Left forelimb (tissue), 1 donor: ENCODE measurements around the gene DLG4.
"Not testable (repeated sequence)": the region's sequence is repeated elsewhere in the genome, so short reads cannot be mapped to it uniquely, and the experiment has no call there.

Source experiments
- DNase-seq: peaks from one replicate; pipeline ENCODE4 v3.0.0-alpha.2; 2018; ENCODE audit warnings: low spot score

The DLG4 gene

DNA sequence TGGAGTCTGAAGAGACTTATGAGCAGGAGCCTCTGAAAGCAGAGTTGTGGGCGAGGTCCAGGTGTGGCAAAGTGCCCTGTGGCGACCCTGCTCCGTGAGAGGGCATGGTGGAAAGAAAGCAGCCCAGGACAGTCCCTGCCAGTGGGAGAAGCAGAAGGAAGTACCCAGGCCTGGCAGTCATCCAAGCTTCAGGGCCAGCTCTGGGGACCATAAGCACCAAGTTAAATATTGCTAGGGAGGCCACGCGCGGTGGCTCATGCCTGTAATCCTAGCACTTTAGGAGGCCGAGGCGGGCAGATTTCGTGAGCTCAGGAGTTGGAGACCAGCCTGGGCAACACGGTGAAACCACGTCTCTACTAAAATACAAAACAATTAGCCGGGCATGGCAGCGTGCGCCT, 35.5 kb downstream of the DLG4 start:
- DNase-seq = no peak

DNA sequence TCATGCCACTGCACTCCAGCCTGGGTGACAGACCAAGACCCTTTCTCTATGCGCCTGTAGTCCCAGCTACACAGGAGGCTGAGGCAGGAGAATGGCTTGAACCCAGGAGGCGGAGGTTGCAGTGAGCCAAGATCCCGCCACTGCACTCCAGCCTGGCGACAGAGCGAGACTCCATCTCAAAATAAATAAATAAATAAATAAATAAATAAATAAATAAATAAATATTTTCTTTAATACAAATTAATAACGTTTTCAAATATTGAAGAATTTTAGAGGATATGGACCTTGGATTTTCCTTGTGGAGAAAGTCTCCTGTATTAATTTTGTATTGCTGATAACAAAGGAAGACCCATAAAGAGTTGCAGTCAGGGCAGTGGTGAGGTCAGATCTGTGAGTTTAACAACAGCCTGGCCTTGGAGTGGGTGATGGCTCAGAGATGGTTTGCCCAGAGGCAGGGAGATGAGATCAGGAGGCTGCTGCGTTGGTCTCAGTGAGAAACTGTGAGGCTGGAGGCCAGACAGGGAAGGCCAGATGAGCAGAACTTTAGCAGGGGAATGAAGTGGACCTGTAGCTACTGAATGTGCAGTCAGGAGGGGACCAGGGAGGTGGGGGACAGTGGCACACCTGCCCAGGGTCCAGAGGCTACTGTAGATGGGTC, 36.1 kb downstream of the DLG4 start:
- DNase-seq = no peak

- not testable (repeated sequence) for DNase-seq
Observed at GRCh38 chr17:7182101-7182500, 37.5 kb downstream of the DLG4 start.

- DNase-seq = no peak
Observed at GRCh38 chr17:7179317-7180254, 40.0 kb downstream of the DLG4 start, which contains the start of gene ASGR1. ASGR1 (minus strand) TSS chr17:7179370; CDS start chr17:7178563, 807 bp downstream.

DNA sequence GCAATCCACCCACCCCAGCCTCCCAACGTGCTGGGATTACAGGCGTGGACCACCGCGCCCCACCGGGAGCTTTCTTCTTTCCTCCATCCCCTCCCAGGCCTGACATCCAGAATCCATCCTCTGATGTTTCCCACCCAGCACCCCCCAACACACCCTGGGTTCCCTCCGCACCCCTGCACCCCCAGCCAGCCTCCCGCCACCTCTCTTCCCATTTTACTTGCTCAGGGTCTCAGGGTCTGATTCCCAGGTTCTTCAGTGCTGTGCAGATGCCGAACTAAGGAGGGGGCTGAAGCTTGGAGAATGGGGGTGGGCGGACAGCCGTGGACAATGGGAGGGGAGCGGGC, 40.7 kb downstream of the DLG4 start:
- no peak for DNase-seq

GRCh38 chr17:7177954-7178477, 41.6 kb downstream of the DLG4 start:
- DNase-seq = no peak

DNA sequence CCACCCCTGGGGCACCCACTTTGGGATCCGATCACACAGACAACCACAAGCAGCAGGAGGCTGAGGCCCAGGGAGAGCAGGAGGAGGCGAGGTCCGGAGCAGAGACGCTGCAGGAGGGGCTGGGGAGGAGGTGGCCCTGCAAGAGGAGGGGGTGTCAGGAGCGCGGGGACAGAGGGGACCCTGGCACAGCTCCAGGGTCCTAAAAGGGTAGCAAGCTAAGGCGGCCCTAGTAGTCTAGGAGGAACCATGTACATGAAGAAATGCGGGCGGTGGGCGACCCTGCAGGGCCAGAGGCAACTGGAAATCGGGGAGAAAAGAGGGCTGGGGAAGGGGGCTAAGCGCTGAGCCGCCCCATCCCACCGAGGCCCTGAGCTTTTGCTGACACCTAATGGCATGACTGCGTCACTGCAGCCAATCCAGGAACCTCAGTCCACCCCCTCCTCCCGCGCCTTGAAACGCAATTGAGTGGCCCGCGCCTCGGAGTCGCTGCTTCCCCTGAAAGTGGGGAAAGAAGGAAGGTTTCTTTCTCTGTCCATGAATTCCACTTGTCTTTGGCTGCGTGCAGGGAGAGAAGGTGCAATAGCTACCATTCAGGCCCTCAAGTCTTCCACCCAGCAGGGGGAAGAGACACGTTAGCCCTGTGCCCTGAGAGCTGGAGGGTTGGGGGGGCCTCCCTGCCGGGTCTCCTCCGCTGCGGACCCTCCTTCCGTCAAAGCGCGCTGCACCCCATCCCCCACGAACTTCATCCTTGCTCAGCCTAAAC, 42.3 kb downstream of the DLG4 start:
- DNase-seq = peak; percentile 84

- no peak for DNase-seq
Observed at GRCh38 chr17:7176841-7177190, 42.8 kb downstream of the DLG4 start.

DNA sequence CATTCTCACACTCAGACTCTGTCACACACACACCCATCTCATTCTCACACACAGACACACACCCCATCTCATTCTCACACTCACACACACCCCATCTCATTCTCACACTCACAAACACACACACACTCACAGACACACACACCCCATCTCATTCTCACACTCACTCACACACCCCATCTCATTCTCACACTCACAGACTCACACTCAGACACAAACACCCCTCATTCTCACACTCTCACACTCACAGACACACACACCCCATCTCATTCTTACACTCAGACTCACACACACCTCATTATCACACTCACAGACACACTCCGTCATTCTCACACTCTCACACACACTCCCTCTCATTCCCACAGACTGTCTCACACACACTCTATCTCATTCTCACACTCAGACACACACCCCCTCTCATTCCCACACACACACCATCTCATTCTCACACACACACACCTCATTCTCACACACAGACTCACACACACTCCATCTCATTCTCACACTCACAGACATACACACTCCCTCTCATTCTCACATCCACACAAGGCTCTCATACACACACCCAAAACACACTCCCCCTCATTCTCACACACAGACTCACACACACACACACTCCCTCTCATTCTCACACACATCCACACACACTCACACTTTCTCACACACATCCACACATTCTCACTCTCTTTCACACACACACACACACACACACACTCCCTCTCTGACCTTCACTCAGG, 43.4 kb downstream of the DLG4 start:
- no peak for DNase-seq

DNA sequence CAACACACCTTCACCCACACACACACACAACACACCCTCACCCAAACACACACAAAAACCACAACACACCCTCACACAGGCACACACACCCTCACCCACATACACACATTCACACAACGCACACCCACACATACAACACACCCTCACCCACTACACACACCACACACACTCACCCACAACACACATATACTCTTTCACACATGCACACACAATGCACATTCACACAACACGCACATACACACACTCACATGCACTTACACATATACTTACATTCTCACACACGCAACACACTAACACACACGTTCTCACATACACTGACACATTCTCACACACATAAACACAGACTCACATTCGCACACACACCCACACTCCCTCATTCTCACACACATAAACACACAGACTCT, 44.3 kb downstream of the DLG4 start:
- DNase-seq = no peak

GRCh38 chr17:7174603-7175326, 44.9 kb downstream of the DLG4 start:
- DNase-seq = no peak

DNA sequence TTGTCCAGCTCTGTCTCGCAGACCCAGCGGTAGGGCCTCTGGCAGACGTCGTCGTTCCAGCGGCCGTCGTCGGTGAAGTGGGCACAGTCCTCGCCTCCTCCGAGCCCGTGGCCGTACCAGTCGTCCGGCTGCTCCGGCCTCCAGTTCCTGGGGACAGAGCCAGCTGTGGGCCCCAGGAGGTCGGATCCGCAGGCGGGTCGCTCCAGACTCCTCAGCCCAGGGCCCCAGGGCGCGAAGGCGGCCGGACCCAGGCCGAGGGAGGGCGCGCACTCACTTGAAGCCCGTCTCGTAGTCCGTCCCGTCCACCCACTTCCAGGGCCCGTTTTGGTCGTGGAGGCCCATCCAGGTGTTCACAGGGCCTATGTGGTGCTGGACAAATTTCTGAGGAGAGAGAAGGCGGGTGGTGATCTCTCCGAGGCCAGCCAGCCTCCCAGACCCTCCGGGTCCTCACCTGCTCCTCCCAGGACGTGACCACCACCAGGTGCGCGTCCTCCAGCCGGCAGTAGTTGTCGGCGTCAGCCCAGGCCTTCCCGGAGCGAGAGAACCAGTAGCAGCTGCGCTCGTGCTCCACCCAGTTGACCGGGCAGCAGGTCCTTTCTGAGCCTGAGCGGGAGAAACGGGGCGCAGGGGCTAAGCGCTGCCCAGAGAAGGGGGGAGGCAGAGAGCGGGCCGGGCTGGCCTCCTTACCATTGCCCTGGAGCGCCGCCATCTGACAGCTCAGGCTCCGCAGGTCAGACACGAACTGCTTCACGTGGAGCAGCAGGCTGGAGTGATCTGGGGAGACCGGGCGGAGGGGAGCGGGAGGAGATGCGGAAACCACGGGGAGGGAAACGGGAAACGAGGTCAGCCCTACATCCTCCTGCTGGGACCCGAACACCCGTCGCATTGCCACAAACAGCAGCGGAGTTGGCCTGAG, 45.7 kb downstream of the DLG4 start:
- DNase-seq = no peak

GRCh38 chr17:7172522-7173191, 47.0 kb downstream of the DLG4 start:
- not testable (repeated sequence) for DNase-seq

DNA sequence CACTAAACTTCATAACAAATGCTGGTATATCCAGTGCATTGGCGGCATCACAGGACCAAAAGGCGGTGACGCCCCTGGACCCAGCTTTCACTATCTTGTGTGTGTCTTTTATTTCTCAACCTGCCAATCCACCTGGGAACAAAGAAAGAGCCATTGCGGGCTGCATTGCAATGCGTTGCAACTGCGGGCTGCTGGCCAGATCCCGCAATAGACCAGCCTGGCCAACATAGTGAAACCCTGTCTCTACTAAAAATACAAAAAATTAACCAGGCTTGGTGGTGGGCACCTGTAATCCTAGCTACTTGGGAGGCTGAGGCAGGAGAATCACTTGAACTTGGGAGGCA, 50.1 kb downstream of the DLG4 start:
- not testable (repeated sequence) for DNase-seq

- not testable (repeated sequence) for DNase-seq
Observed at GRCh38 chr17:7168841-7169564, 50.6 kb downstream of the DLG4 start.

DNA sequence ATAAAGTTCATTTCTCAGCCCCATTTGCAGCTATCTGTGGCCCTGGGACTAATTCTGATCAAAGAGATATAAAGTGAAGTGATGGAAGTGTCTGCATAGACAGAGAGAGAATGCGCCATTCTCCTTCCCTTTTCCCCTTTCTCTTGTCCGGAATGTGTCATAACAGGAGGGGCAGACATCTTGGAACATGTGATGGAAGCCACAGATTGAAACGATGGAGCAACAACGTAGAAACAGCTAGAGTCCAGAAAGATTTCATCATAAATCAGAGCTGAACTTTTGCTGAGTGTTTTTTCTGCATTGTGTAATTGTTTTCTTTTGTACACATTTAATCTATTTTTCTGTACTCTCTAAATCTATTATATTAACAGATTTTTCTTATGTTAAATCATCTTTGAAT, 51.8 kb downstream of the DLG4 start:
- DNase-seq = no peak

DNA sequence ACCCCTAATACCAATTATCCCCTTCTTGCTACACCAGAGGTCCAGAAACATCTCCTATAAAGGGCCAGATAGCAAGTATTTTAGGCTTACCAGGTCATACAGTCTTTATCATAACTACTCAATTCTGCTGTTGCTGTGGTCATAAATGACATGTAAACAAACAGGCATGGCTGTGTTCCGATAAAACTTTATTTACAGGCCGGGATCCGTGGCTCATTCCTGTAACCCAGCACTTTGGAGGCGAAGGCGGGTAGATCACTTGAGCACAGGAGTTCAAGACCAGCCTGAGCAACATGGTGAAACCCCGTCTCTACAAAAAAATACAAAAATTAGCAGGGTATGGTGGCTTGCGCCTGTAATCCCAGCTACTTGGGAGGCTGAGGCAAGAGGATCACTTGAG, 52.8 kb downstream of the DLG4 start:
- no peak for DNase-seq

DNA sequence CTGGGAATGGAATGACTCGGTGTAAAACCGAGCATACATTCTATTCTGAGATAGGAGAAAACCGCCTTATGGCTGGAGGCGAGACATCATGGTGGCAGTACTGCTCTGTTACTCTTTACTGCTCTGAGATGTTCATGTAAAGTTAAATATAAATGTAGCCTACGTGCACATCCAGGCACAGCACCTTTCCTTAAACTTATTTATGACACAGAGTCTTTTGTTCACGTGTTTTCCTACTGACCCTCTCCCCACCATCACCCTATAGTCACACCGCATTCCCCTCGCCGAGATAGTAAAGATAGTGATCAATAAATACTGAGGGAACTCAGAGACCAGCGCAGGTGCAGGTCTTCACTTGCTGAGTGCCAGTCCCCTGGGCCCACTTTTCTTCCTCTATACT, 60.1 kb downstream of the DLG4 start:
- DNase-seq = not testable (repeated sequence)

DNA sequence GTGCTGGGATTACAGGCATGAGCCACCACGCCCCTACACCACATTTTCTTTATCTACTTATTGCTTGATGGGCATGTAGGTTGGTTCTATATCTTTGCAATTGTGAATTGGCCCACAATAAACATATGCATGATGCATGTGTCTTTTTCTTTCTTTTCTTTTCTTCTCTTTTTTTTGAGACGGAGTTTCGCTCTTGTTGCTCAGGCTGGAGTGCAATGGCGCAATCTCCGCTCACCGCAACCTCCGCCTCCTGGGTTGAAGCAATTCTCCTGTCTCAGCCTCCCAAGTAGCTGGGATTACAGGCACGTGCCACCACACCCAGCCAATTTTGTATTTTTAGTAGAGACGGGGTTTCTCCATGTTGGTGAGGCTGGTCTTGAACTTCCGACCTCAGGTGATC, 61.2 kb downstream of the DLG4 start:
- DNase-seq = not testable (repeated sequence)
